GM10248 (cell line): ENCODE measurements around the gene ULK1.

Experiments
- CTCF ChIA-PET: fragments of 300-600 bp; sonication (Branson Sonifier 250); formaldehyde crosslinking; extraction: SDS; loops from one replicate; lab custom pipeline; 2021; ENCODE audit warnings: antibody characterized with exemption; lab: Yijun Ruan, JAX
- POLR2A ChIA-PET: fragments of 350-650 bp; sonication (Branson Sonifier 250); formaldehyde crosslinking; extraction: SDS; loops from one replicate; lab custom pipeline; 2020; ENCODE audit warnings: antibody characterized with exemption; lab: Yijun Ruan, JAX
- DNase-seq: peaks from one replicate; pipeline ENCODE4 v3.0.0; 2012; ENCODE audit errors: extremely low spot score
- TF ChIP-seq, protein P1 (sequence below): IDR thresholded peaks from 2 replicates; pipeline ENCODE4 v1.5.1; 2012; ENCODE audit warnings: mild to moderate bottlenecking, low read depth; ENCODE audit errors: extremely low read depth, missing control alignments, control extremely low read depth

The ULK1 gene

DNA sequence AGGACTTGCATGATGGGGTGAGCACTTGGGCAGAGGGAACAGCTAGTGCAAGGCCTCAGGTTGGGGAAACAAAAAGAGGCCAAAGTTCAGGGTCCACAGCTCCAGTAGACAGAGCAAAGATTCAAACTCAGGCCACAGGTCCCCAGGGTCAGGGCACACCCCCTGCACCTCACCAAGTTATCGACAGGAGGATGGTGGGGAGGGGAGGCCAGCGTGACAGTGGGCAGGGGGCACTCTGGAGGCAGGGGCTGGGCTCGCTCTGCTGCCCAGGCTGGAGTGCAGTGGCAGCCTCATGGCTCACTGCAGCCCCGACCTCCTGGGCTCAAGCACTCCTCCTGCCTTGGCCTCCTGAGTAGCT is 32.4 kb upstream of the ULK1 start:
- ChIA-PET CTCF (interaction anchor here (1.1 to 1.2 kb wide), 2 partner anchors 26 to 757 kb away, joined by 3 read pairs; no protein-coding TSS in a partner anchor), POLR2A (no interaction called here)
- DNase-seq: no peak
- TF ChIP-seq, protein P1, sequence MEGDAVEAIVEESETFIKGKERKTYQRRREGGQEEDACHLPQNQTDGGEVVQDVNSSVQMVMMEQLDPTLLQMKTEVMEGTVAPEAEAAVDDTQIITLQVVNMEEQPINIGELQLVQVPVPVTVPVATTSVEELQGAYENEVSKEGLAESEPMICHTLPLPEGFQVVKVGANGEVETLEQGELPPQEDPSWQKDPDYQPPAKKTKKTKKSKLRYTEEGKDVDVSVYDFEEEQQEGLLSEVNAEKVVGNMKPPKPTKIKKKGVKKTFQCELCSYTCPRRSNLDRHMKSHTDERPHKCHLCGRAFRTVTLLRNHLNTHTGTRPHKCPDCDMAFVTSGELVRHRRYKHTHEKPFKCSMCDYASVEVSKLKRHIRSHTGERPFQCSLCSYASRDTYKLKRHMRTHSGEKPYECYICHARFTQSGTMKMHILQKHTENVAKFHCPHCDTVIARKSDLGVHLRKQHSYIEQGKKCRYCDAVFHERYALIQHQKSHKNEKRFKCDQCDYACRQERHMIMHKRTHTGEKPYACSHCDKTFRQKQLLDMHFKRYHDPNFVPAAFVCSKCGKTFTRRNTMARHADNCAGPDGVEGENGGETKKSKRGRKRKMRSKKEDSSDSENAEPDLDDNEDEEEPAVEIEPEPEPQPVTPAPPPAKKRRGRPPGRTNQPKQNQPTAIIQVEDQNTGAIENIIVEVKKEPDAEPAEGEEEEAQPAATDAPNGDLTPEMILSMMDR: no peak

DNA sequence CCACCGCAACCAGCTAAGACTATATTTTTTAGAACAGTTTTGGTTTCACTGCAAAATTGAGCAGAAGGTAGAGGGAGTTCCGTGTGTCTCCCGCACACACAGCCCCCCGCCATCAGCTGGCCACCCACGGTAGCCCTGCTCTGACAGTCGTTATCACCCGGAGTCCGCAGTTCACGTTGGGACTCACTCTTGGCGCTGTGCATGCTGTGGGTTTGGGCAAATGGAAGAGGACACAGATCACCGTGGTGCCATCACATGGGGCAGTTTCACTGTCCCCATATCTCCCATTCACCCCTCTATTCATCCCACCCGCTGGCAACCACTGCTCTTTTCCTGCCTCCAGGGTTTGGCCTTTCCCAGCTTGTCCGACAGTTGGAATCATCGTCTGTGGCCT is 31.8 kb upstream of the ULK1 start:
- CTCF ChIA-PET: interaction anchor here (1.1 kb wide), 1 partner anchor 758 kb away, joined by 3 read pairs; no protein-coding TSS in a partner anchor

DNA sequence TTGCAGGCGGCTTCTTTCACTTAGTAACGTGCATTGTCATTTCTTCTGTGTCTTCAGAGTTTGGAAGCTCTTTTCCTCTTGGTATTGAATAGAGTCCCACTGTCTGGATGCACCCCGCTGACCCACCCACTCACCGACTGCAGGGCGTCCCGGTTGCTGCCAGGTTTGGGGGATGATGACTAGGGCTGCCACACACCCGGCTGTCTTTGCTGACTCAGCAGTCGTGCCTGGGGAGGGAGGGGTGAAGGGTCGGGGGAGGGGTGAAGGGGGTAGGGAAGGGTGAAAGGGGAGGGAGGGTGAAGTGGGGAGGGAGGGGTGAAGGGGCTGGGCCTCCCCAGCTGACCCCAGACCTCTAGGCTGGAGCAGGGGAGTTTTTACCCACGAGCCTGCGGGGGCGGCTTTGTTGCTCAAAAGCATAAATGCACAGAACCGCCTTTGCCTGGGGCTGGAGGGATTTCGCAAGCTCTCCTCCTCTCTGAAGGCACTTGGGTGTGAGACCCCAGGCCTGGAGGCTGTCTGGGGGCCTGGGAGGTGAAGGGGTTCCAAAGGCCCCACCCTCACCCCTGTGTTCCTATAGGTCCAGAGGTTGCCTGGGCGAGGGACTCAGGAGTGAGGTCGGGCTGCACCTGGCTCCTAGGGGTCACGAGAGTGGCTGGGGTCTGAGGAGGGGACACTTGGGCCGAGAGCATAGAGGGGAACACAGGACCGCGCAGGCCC is 31.3 kb upstream of the ULK1 start:
- ChIA-PET POLR2A (no interaction called here), CTCF (interaction anchor here (1.1 kb wide), 1 partner anchor 758 kb away, joined by 3 read pairs; no protein-coding TSS in a partner anchor)
- no peak for DNase-seq
- TF ChIP-seq, protein P1: no peak

More for the DNA sequence above, 31.8 kb upstream of the ULK1 start:
- POLR2A ChIA-PET: no interaction called here
- TF ChIP-seq, protein P1: no peak
- no peak for DNase-seq

DNA sequence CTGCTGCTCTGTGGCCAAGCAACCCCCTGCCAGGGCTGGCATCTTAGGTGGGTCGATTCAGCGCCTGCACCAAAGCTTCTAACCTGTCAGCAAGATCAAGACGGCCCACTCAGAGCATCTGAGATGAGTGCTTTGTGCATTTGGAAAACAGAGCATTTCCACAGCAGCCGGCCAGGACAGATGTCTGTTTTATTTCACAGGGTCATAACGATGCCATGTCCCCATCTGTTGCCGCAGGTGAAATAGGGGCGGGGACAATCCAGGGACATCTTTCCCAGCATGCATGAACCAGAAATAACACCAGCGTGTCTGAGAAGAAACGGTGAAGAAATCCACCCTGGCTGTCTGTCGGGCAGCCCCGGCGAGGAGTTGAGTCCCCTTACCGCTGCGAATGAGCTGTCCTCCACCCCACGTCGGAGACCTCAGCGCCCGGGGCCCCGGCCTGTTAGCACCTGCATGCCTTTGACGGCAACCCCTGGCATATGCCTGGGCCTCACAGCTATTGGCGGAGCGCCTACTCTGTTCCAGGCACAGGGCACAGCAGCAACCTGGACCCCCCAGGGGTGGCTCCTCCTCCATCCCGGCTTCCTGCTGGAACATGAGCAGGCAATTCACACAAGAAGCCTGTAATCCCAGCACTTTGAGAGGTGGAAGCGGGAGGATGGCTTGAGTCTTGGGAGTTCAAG is 30.6 kb upstream of the ULK1 start:
- DNase-seq: no peak
- CTCF ChIA-PET: no interaction called here
- POLR2A ChIA-PET: no interaction called here
- TF ChIP-seq, protein P1: no peak

DNA sequence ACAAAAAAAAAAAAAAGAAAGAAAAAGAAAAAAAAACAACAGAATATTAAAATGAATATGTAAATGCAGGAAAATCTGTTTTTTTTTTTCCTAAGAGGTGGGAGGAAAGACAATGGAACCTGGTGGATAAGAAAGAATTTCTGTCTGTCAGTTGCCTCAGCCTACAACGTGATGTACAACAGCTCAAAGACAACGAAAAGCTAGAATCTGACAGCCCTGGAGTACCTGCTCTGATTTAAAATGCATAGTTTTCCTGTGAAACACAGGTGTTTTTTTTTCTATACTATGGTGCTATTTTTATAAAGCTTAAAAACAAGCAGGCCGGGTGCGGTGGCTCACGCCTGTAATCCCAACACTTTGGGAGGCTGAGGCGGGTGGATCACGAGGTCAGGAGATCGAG is 30.0 kb upstream of the ULK1 start:
- TF ChIP-seq, protein P1: no peak
- ChIA-PET CTCF (no interaction called here), POLR2A (no interaction called here)
- no peak for DNase-seq

DNA sequence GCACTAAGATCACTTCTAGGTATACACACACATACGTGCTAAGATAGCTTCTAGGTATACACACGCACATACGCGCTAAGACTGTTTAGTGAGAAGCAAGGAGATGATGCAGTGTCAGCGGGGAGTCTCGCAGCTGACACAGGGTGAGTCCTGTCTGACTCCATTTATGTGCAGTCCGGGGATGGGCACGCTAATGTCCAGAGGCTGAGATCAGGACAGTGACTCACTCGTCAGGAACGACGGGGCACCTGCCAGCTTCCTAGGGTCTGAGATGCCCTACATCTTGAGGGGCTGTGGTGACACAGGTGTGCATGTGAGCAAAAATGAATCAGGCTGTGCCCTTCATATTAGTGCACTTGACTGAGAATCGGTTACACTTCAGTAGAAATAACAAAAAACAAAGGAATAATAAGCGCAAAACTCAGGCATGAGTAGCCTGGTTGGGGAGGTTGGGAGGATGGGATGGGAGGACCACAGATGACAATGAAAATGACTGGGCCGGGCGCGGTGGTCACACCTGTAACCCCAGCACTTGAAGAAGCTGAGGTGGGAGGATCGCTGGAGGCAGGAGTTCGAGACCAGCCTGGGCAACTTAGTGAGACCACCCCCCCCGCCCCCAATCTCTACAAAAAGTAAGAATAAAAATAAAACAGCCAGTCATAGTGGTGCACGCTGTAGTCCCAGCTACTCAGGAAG is 29.1 kb upstream of the ULK1 start:
- ChIA-PET CTCF (no interaction called here), POLR2A (no interaction called here)
- TF ChIP-seq, protein P1: no peak

More for the DNA sequence above, 29.1 kb upstream of the ULK1 start:
- no peak for DNase-seq
